ENCODE results near the gene CASP2. TPM values are rescaled to one million over a fixed set of nuclear protein-coding genes. Genes with fewer than 3 reads are reported as not detected.

The CASP2 gene
- total RNA-seq, 1 experiment from 2014 or later = 65.3 TPM

DNA sequence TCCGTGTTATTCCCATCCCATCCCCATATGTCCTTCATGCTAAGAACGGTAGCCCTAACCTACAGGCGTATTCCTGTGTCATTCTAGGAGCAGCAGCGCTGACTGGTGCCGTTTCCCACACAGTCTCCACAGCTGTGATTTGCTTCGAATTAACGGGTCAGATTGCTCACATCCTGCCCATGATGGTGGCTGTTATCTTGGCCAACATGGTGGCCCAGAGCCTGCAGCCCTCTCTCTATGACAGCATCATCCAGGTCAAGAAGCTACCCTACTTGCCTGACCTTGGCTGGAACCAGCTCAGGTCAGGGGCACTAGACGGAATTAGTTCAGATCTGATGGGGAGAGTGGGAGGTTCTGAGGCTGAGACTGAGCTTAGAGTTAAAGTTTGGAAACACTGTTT, 53.7 kb downstream of the CASP2 start:
- Mint-ChIP-seq H3K9me3 (no peaks in the 10 kb centered on the region; a peak in 1 of 5 replicates), H3K36me3 (ENCODE audit: insufficient read depth in 1 of 3, low read depth in 3 of 3) (no peaks in the 10 kb centered on the region; a peak in 1 of 7 replicates), H3K4me3 (no peak overlapping the region), H3K27me3 (ENCODE audit: low read depth) (peaks cover 36% of the 10 kb centered on the region), H3K4me1 (peaks cover 16 to 17% of the 10 kb centered on the region in 2 experiments), H3K27ac (no peak overlapping the region)
- no peak overlapping the region for H4K8ac ChIP-seq (replicated peaks; ENCODE audit: insufficient read length, low read depth, low read length)
- no peaks in the 10 kb centered on the region; the same call in 1 of the 2 replicates for H3K4me1 ChIP-seq (ENCODE audit: insufficient read depth, low read length)
- H3K4ac ChIP-seq (ENCODE audit: low read depth, low read length) = no peak overlapping the region
- no peak overlapping the region for H3K56ac ChIP-seq (ENCODE audit: insufficient read length, low read depth, low read length)
- no peak for TF ChIP-seq CTCF (conservative IDR thresholded peaks at IDR 0.05)
- no peaks in the 10 kb centered on the region for H3K23me2 ChIP-seq (ENCODE audit: insufficient read length, low read depth, low read length, poor library complexity, severe bottlenecking)
- no peak overlapping the region for H3T11ph ChIP-seq (ENCODE audit: low read length)
- H3K18ac ChIP-seq (ENCODE audit: insufficient read length, low read depth, low read length) = no peak overlapping the region
- no peak overlapping the region for H4K5ac ChIP-seq (ENCODE audit: insufficient read length, low read depth, low read length)
- no peak overlapping the region for H2AK5ac ChIP-seq (ENCODE audit: insufficient read length, low read length)
- no peak overlapping the region for H2BK15ac ChIP-seq (ENCODE audit: low read depth, low read length)
- H2BK12ac ChIP-seq (ENCODE audit: insufficient read length, low read depth, low read length) = no peak overlapping the region
- H3K27me3 ChIP-seq (ENCODE audit: insufficient read depth, low read length) = no peaks in the 10 kb centered on the region
- DNase-seq = no peak
- no peaks in the 10 kb centered on the region for H3K79me1 ChIP-seq (ENCODE audit: insufficient read depth, low read depth, low read length, poor library complexity, severe bottlenecking)
- no peaks in the 10 kb centered on the region for H3K9me3 ChIP-seq (ENCODE audit: control insufficient read depth, low read depth, low read length)
- WGBS (ENCODE audit: extremely low coverage, insufficient read length, low lambda C conversion rate) = no CpG with 5 or more reads among the region's 8 CpGs
- H3K27ac ChIP-seq (ENCODE audit: insufficient read length, low read depth, low read length) = no peak overlapping the region
- no peak overlapping the region for H3K4me2 ChIP-seq (ENCODE audit: insufficient read depth, insufficient read length, low read length)
- H2BK20ac ChIP-seq (ENCODE audit: low read depth, low read length, poor library complexity, severe bottlenecking) = no peak overlapping the region
- H4K20me1 ChIP-seq (ENCODE audit: control insufficient read depth, insufficient read depth, insufficient read length) = no peaks in the 10 kb centered on the region
- no peak overlapping the region for H2AFZ ChIP-seq (ENCODE audit: low read length)
- no peak overlapping the region for H3K14ac ChIP-seq (ENCODE audit: insufficient read depth, low read length)
- no peaks in the 10 kb centered on the region for H3K79me2 ChIP-seq (ENCODE audit: insufficient read depth, low read length)
- no peak overlapping the region for H2BK5ac ChIP-seq (ENCODE audit: insufficient read length, low read length)
- no peak overlapping the region for H4K91ac ChIP-seq (ENCODE audit: insufficient read length, low read depth, low read length)
- no peak overlapping the region for H3K23ac ChIP-seq (ENCODE audit: insufficient read length, low read depth, low read length)
- H3K9ac ChIP-seq (ENCODE audit: extremely low read depth, insufficient read length, low read length) = no peak overlapping the region
- H2BK120ac ChIP-seq (ENCODE audit: low read depth, low read length, poor library complexity, severe bottlenecking) = no peak overlapping the region
